ENCODE measurements around the gene KRTAP10-8. TPM values are rescaled to one million over a fixed set of nuclear protein-coding genes. Genes with fewer than 3 reads are reported as not detected.
"Not testable (repeated sequence)": the region's sequence is repeated elsewhere in the genome, so short reads cannot be mapped to it uniquely, and the experiment has no call there.

KRTAP10-8 gene
- total and polyA plus RNA-seq, 3 experiments from 2014 or later, result not detected

- ChIA-PET POLR2A (no interaction called here), CTCF (no interaction called here)
- no peaks in the 10 kb centered on the region for H3K4me1 Mint-ChIP-seq
- peaks cover 14 to 31% of the 10 kb centered on the region in 2 donors for H3K27me3 Mint-ChIP-seq
- H3K36me3 Mint-ChIP-seq, result peaks cover 0 to 9% (median 0%) of the 10 kb centered on the region in 3 donors
- Histone ChIP-seq H3K36me3 (ENCODE audit: insufficient read depth, low read length) (no peaks in the 10 kb centered on the region), H3K9me3 (ENCODE audit: low read length) (no peaks in the 10 kb centered on the region), H3K27ac (ENCODE audit: low read depth, low read length) (no peak overlapping the region), H3K4me3 (ENCODE audit: low read length) (no peak overlapping the region), H3K27me3 (ENCODE audit: insufficient read depth, low read length, poor library complexity, severe bottlenecking) (peaks cover 5% of the 10 kb centered on the region), H3K4me1 (ENCODE audit: insufficient read depth, low read length) (no peaks in the 10 kb centered on the region)
- H3K9me3 Mint-ChIP-seq, result peaks cover 0 to 5% (median 3%) of the 10 kb centered on the region in 5 donors
- H3K4me3 Mint-ChIP-seq, result no peak overlapping the region
- peak overlapping the region in 1 of 8 donors; percentile 11 for H3K27ac Mint-ChIP-seq
- DNase-seq, result no peak
Measured at GRCh38 chr21:44603911-44604310, 8.0 kb upstream of the KRTAP10-8 start.

- Histone ChIP-seq H3K4me1 (ENCODE audit: insufficient read depth, low read length) (no peaks in the 10 kb centered on the region), H3K9me3 (ENCODE audit: low read length) (no peaks in the 10 kb centered on the region), H3K4me3 (ENCODE audit: low read length) (no peak overlapping the region), H3K27me3 (ENCODE audit: insufficient read depth, low read length, poor library complexity, severe bottlenecking) (peaks cover 5% of the 10 kb centered on the region), H3K27ac (ENCODE audit: low read depth, low read length) (no peak overlapping the region), H3K36me3 (ENCODE audit: insufficient read depth, low read length) (no peaks in the 10 kb centered on the region)
- H3K4me3 Mint-ChIP-seq, result no peak overlapping the region
- H3K9me3 Mint-ChIP-seq, result peaks cover 12 to 29% (median 23%) of the 10 kb centered on the region in 5 donors
- H3K36me3 Mint-ChIP-seq, result peaks cover 1 to 26% (median 2%) of the 10 kb centered on the region in 3 donors
- peak overlapping the region in 1 of 8 donors; percentile 63 for H3K27ac Mint-ChIP-seq
- ChIA-PET POLR2A (no interaction called here), CTCF (no interaction called here)
- no peaks in the 10 kb centered on the region for H3K4me1 Mint-ChIP-seq
- no peak for DNase-seq
- H3K27me3 Mint-ChIP-seq, result peaks cover 8 to 31% of the 10 kb centered on the region in 2 donors
Measured at GRCh38 chr21:44606495-44606894, 5.4 kb upstream of the KRTAP10-8 start.

- peaks cover 13 to 29% (median 24%) of the 10 kb centered on the region in 5 donors for H3K9me3 Mint-ChIP-seq
- H3K27me3 Mint-ChIP-seq, result peaks cover 6 to 23% of the 10 kb centered on the region in 2 donors
Measured at GRCh38 chr21:44609193-44609592, 2.7 kb upstream of the KRTAP10-8 start.

GRCh38 chr21:44610157-44610843 lies 1.6 kb upstream of the KRTAP10-8 start:
- H3K27ac ChIP-seq (ENCODE audit: low read depth, low read length); H3K4me1 Mint-ChIP-seq; H3K4me3 ChIP-seq (ENCODE audit: low read length); H3K27ac Mint-ChIP-seq; H3K36me3 ChIP-seq (ENCODE audit: insufficient read depth, low read length); H3K4me3 Mint-ChIP-seq; H3K9me3 ChIP-seq (ENCODE audit: low read length); DNase-seq; H3K4me1 ChIP-seq (ENCODE audit: insufficient read depth, low read length); H3K27me3 ChIP-seq (ENCODE audit: insufficient read depth, low read length, poor library complexity, severe bottlenecking): not testable (repeated sequence)
- Mint-ChIP-seq H3K36me3 (peaks cover 1 to 23% (median 2%) of the 10 kb centered on the region in 3 donors), H3K9me3 (peaks cover 15 to 28% (median 24%) of the 10 kb centered on the region in 5 donors), H3K27me3 (peaks cover 5 to 19% of the 10 kb centered on the region in 2 donors)
- ChIA-PET POLR2A (interaction anchor here (0.6 kb wide), 1 partner anchor 12 kb away, joined by 3 read pairs; no protein-coding TSS in a partner anchor), CTCF (interaction anchor here (1.0 kb wide), 1 partner anchor 92 kb away, joined by 3 read pairs; no protein-coding TSS in a partner anchor)

More at GRCh38 chr21:44609193-44609592, 2.7 kb upstream of the KRTAP10-8 start:
- ChIA-PET CTCF (no interaction called here), POLR2A (no interaction called here)
- H3K4me3 Mint-ChIP-seq, result no peak overlapping the region
- Histone ChIP-seq H3K27me3 (ENCODE audit: insufficient read depth, low read length, poor library complexity, severe bottlenecking) (peaks cover 5% of the 10 kb centered on the region), H3K36me3 (ENCODE audit: insufficient read depth, low read length) (no peaks in the 10 kb centered on the region), H3K9me3 (ENCODE audit: low read length) (peaks cover 4% of the 10 kb centered on the region), H3K4me1 (ENCODE audit: insufficient read depth, low read length) (no peaks in the 10 kb centered on the region), H3K4me3 (ENCODE audit: low read length) (no peak overlapping the region), H3K27ac (ENCODE audit: low read depth, low read length) (no peak overlapping the region)
- no peak for DNase-seq
- H3K27ac Mint-ChIP-seq, result no peak overlapping the region
- no peaks in the 10 kb centered on the region for H3K4me1 Mint-ChIP-seq
- peaks cover 1 to 27% (median 2%) of the 10 kb centered on the region in 3 donors for H3K36me3 Mint-ChIP-seq

GRCh38 chr21:44611551-44611950 lies 328 bp upstream of the KRTAP10-8 start:
- Mint-ChIP-seq H3K27me3 (peaks cover 1 to 8% of the 10 kb centered on the region in 2 donors), H3K9me3 (peaks cover 15 to 28% (median 24%) of the 10 kb centered on the region in 5 donors), H3K27ac (no peak overlapping the region), H3K36me3 (peaks cover 1 to 20% (median 2%) of the 10 kb centered on the region in 3 donors), H3K4me3 (no peak overlapping the region), H3K4me1 (peaks cover 11 to 16% (median 14%) of the 10 kb centered on the region in 3 donors)
- H3K4me3 ChIP-seq (ENCODE audit: low read length), result no peak overlapping the region
- ChIA-PET CTCF (no interaction called here), POLR2A (no interaction called here)
- DNase-seq, result no peak
- peaks cover 4% of the 10 kb centered on the region for H3K9me3 ChIP-seq (ENCODE audit: low read length)
- no peaks in the 10 kb centered on the region for H3K36me3 ChIP-seq (ENCODE audit: insufficient read depth, low read length)
- H3K4me1 ChIP-seq (ENCODE audit: insufficient read depth, low read length), result peaks cover 11% of the 10 kb centered on the region
- no peak overlapping the region for H3K27ac ChIP-seq (ENCODE audit: low read depth, low read length)
- H3K27me3 ChIP-seq (ENCODE audit: insufficient read depth, low read length, poor library complexity, severe bottlenecking), result peaks cover 5% of the 10 kb centered on the region

- H3K27ac Mint-ChIP-seq, result peak overlapping the region in 1 of 8 donors; percentile 57
- CTCF ChIA-PET, result no interaction called here
Measured at GRCh38 chr21:44612669-44613229, 870 bp downstream of the KRTAP10-8 start.

GRCh38 chr21:44613386-44614155 lies 1.7 kb downstream of the KRTAP10-8 start:
- CTCF ChIA-PET, result no interaction called here
- Mint-ChIP-seq H3K4me3 (no peak overlapping the region), H3K36me3 (peaks cover 2 to 20% (median 3%) of the 10 kb centered on the region in 3 donors), H3K27me3 (peaks cover 0 to 2% of the 10 kb centered on the region in 2 donors), H3K27ac (no peak overlapping the region), H3K4me1 (peaks cover 23 to 36% (median 34%) of the 10 kb centered on the region in 3 donors), H3K9me3 (peaks cover 15 to 28% (median 24%) of the 10 kb centered on the region in 5 donors)
- no peaks in the 10 kb centered on the region for H3K36me3 ChIP-seq (ENCODE audit: insufficient read depth, low read length)
- POLR2A ChIA-PET, result no interaction called here
- H3K27me3 ChIP-seq (ENCODE audit: insufficient read depth, low read length, poor library complexity, severe bottlenecking), result no peaks in the 10 kb centered on the region
- no peak for DNase-seq
- peaks cover 31% of the 10 kb centered on the region for H3K4me1 ChIP-seq (ENCODE audit: insufficient read depth, low read length)
- H3K9me3 ChIP-seq (ENCODE audit: low read length), result peaks cover 4% of the 10 kb centered on the region
- no peak overlapping the region for H3K27ac ChIP-seq (ENCODE audit: low read depth, low read length)
- no peak overlapping the region for H3K4me3 ChIP-seq (ENCODE audit: low read length)

More at GRCh38 chr21:44612669-44613229, 870 bp downstream of the KRTAP10-8 start:
- Mint-ChIP-seq H3K9me3 (peaks cover 15 to 28% (median 24%) of the 10 kb centered on the region in 5 donors), H3K36me3 (peaks cover 1 to 20% (median 2%) of the 10 kb centered on the region in 3 donors), H3K4me3 (no peak overlapping the region), H3K27me3 (peaks cover 0 to 5% of the 10 kb centered on the region in 2 donors), H3K4me1 (peaks cover 16 to 27% (median 26%) of the 10 kb centered on the region in 3 donors)
- POLR2A ChIA-PET, result no interaction called here
- no peaks in the 10 kb centered on the region for H3K36me3 ChIP-seq (ENCODE audit: insufficient read depth, low read length)
- peaks cover 4% of the 10 kb centered on the region for H3K9me3 ChIP-seq (ENCODE audit: low read length)
- no peak overlapping the region for H3K27ac ChIP-seq (ENCODE audit: low read depth, low read length)
- H3K4me3 ChIP-seq (ENCODE audit: low read length), result no peak overlapping the region
- DNase-seq, result no peak
- H3K4me1 ChIP-seq (ENCODE audit: insufficient read depth, low read length), result peaks cover 23% of the 10 kb centered on the region
- H3K27me3 ChIP-seq (ENCODE audit: insufficient read depth, low read length, poor library complexity, severe bottlenecking), result peaks cover 1% of the 10 kb centered on the region

Measured in CD8-positive, alpha-beta memory T cell (primary cell).